NCI-H1092 (cell line): Measurements from ENCODE around the gene NSMCE1.
"Not testable (repeated sequence)": the region's sequence is repeated elsewhere in the genome, so short reads cannot be mapped to it uniquely, and the experiment has no call there.

Experiments
- DNase-seq: peaks from one replicate; lab custom pipeline; 2025; lab: John Stamatoyannopoulos, UW

The NSMCE1 gene

DNA sequence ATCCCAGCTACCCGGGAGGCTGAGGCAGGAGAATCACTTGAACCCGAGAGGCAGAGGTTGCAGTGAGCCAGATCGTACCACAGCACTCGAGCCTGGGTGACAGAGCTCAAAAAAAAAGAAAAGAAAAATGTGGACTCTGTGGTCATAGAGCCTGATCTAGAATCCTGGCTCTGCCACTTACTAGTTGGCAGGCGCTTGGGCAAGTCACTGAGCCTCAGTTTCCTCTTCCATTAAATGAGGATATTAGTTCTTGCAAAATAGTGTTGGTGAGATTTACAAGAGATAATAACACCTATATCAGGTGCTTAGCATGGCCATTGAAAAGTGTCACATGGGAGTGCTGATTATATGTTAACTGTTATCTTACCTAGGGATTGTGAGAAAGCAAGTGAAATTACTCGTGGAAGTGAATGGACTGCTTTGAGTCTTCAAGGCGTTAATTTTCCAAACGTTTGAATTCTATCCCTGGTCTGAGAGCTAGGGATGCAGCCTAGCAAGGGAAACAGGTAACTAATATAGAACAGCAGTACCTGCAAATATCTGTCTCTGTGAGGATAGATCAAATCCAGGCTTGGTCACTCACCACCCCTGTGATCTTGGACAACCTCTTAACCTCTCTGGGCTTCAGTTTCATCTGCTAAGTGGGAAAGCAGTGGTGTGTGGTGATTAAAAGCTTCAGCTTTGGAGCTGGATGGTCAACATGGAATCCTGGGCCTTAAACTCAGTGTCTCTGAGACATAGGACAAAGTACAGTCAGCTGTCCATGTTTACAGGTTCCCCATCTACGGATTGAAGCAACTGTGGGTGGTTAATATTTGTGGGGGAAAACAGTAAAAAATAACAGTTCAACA lies 953 bp upstream of the NSMCE1 start:
- no peak for DNase-seq

DNA sequence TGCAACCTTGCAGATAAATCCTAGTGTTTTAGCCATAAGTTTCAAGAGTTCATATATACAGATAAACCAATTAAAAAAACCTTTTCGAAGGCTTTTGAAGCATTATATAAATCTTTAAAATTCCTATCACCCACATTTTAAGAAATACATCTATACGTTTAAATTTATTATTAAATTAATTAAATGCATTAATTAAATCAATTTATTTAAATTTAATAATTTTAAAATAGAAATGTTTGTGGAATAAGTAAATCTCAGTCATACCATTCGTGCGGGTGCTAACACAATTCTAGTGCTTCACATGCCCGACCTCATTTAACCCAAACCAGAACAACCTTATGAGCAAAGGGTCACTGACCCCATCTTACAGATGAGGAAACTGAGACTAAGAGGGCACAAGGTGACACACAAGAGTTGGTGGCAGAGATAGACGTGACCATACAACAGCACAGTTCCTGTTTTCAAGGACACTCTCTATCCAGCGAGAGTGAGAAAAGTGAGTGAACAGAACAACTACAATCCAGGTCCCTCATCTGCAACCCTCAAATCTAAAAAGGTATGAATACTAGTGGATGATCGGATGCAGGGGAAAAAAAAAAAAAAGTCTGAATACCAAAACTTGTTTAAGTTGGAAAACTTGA lies 1.4 kb downstream of the NSMCE1 start:
- no peak for DNase-seq

DNA sequence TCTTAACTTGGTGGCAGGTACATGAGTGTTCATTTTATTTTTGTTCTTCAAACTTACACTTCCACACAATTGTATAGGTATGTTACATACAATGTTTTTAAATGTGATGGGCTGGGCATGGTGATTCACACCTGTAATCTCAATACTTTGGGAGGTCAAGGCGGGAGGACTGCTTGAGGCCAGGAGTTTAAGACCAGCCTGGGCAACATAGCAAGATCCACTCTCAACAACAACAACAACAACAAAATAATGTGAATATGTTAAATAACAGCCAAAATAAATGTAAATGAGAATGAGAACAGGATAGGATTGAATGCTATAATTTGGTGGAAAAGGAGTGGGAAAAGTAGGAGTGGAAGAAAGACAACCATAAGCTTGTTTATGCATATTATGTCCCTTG lies 2.6 kb downstream of the NSMCE1 start:
- no peak for DNase-seq

DNA sequence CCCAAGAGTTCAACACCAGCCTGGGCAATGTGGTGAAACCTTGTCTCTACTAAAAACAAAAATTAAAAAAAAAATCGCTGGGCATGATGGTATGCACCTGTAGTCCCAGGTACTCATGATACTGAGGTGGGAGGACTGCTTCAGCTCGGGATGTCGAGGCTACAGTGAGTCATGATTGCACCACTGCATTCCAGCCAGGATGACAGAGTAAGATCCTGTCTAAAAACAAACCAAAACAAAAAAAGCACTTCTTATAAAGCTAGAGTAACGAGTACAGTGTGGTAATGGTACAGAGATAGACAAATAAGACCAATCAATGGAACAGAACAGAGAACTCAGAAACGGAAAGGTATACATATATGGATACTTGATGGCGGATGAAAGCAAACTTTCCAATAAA lies 4.4 kb downstream of the NSMCE1 start:
- no peak for DNase-seq

DNA sequence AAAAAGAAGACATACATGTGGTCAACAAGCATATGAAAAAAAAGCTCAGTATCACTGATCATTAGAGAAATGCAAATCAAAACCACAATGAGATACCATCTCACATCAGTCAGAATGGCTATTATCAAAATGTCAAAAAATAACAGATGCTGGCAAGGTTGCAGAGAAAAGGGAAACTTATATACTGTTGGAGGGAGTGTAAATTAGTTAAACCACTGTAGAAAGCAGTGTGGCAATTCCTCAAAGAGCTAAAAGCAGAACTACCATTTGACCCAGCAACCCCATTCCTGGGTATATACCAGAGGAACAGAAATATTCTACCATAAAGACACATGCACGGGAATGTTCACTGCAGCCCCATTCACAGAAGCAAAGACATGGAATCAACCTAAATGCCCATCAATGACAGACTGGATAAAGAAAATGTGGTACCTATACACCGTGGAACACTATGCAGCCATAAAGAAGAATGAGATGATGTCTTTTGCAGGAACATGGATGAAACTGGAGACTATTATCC lies 5.6 kb downstream of the NSMCE1 start:
- DNase-seq: not testable (repeated sequence)

DNA sequence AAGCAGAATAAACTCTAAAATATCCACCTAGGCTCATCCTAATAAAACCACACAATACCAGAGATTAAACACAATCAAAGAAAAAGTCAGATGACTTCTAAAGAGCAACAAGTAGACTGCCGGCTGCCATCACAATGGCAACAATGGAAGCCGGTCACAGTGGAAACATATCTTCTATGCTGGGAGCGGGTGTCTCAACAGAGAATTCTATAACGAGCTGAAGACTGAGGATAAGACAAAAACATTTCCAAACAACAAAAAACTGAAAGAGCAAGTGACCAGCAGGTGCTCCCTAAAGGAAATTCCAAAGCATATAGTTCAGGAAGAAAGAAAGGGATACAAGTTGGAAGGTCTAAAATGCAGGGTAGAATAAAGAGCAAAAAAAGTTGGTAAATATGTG lies 8.9 kb downstream of the NSMCE1 start:
- no peak for DNase-seq

DNA sequence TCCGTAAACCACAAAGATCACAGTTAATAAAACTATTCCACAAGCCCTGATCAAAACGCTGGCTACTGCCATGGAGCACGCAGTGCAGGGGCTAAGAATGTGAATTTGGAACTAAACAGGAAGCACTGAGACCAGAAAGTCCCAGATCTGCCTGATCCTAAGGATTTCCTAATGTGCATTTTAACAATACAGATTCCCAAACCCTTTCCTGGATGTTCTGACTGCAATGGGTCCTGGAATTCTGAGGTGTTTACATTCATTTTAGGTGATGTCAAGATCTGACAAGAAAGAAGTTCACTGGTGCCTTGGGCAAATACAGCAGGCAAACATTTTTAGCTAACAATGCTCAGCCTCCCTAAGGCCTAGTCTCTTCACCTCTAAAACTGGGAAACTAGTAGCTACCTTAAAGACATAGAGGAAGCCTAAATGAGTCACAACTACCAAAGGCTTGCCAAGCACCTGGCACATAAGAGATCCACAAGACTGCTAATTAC lies 10.3 kb downstream of the NSMCE1 start:
- no peak for DNase-seq

DNA sequence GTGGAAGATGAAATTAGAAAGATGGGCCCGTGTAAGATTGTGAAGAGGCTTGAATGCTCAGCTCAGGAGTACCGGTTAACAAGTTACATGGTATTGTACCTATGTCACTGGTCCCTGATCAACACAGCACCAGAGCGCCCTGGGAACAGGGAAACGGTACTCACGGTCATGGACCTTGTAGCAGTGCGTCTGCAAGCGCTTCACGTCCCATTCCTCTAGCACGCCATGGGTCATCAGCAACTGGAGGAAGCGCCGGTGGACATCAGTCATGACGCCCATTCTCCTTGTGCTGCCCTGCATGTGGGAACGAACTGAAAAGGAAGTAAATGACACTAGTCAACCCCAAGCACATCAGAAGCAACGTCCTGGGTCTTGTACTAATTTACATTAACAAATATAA lies 11.3 kb downstream of the NSMCE1 start:
- no peak for DNase-seq

DNA sequence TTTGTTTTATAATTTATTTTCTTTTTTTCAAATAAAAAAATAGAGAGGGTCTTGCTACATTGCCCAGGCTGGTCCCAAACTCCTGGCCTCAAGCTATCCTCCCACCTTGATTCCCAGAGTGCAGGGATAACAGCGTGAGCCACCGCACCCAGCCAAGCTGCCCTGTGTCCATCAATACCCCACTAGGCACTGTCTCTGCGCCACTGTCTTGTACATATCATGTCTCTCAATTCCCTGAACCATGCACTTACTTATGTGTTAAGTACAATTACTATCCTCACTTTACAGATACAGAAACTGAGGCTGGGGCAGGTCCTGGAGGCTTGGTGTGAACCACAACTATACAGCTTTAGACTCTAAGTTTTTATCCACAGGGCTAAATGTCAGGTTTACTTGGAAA lies 11.7 kb downstream of the NSMCE1 start:
- DNase-seq: no peak

DNA sequence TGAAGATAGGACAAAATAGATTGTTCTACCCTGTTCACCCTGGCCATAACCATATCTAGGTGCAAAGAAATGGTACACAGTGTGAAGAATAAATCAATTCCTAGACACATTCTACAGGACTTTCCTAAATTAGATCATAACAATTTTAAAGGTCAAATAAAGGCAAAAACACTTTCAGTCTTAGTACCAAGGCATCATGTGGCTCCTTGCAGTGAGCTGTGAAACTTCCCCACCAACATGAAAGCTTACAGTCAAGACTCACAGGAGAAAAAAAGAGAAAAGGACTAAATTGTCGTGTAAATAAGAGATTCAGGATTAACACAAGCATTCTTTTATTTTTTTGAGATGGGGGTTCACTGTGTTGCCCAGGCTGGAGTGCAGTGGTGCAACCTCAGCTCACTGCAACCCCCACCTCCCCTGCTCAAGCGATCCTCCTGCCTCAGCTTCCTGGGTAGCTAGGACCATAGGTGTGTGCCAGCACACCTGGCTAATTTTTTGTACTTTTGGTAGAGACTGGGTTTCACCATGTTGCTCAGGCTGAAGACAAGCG lies 14.2 kb downstream of the NSMCE1 start:
- DNase-seq: no peak

DNA sequence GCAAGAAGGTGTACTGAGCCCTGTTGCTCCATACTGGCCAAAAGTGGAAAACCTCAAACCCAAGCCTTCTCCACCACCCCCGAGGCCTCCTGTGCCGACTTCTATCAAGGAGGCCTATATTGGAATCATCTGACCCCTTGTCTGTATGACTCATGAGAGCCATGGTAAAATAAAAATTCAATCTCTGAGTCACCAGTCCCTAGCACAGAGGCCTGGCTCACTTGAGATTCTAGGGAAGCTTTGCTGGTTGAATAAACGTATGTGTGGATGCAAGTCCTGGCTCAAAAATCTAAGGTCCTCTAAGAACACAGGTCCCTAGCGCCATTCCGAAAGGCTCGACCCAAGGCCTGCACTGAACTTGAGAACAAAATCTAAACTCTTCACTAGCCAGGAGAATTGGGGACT lies 15.0 kb downstream of the NSMCE1 start:
- no peak for DNase-seq

DNA sequence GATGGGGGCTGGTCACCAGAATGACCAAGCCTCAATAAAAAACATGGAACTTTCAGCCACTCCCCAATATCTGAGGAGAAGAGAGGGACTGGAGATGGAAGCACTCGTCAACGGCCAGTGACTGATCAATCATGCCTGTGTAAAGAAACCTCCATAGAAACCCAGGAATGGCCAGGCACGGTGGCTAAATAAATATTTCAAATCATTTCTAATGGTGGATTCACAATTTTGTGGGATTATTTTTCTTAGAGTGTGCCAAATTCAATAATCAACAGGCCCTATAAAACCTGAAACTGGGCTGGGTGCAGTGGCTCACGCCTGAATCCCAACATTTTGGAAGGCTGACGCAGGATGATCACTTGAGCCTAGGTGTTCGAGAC lies 16.4 kb downstream of the NSMCE1 start:
- no peak for DNase-seq

DNA sequence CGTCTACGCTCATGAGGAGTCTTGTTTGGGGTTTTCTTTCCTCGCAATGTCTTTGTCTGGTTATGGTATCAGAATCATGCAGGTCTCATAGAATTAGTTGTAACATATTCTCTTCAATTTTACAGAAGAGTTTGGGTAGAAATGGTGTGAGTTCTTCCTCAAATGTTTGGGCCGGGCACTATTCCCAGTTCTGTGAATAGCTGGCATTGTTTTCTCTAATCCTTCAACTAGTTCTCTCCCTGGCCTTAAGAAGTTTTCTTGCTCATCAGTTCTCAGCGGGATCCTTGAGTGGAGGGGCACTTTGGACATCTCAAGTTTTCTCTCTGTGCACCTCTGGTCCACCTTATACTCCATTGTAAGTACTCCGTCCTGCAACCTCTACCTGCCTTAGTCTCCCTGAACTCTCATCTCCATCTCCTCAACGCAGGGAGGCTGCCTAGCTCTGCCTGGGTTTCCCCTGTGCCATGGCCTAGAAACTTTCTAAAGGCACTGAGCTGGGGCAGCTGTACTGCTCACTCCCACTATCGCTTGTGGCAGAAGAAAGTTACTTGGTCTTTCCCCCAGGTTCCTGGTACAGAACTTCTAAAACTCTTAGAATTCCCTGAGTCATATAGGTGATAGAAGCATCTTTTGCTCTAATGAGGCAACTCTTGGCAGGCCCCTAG lies 16.9 kb downstream of the NSMCE1 start:
- DNase-seq: no peak

DNA sequence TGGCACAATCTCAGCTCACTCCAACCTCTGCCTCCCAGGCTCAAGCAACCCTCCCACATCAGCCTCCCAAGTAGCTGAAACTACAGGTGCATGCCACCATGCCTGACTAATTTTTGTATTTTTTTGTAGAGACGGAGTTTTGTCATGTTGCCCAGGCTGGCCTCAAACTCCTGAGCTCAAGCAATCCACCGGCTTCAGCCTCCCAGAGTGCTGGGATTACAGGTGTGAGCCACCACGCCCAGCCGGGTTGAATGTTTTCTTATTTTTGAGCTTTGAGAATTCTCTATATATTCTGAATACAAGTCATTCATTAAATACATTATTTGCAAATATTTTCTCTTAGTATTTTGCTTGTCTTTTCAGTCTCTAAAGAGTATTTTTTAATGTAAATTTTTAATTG lies 19.7 kb downstream of the NSMCE1 start:
- not testable (repeated sequence) for DNase-seq

DNA sequence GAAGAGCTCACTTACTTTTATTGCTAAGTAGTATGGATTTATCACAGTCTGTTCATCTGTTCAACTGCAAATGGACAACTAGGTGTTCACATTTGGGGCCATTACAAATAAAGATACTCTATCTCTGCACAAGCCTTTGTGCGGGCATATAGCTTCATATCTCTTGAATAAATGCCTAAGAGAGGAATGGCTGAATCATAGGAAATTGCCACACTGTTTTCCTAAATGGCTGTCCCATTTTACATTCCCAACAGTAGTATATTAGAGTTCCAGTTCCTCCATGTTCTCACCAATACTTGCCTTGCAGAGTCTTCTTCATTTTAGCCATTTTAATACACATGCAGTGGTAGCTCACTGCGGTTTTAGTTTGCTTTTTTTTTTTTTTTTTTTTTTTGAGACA lies 20.5 kb downstream of the NSMCE1 start:
- DNase-seq: no peak

DNA sequence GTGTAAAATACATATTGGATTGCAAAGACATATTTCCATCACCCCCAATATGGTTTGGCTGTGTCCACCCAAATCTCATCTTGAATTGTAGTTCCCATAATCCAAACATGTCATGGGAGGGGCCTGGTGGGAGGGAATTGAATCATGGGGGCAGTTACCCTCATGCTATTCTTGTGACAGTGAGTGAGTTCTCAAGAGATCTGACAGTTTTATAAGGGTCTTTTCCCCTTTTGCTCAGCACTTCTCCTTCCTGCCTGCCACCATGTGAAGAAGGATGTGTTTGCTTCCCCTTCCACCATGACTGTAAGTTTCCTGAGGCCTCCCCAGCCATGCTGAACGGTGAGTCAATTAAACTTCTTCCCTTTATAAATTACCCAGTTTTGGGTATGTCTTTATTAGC lies 21.5 kb downstream of the NSMCE1 start:
- DNase-seq: not testable (repeated sequence)

DNA sequence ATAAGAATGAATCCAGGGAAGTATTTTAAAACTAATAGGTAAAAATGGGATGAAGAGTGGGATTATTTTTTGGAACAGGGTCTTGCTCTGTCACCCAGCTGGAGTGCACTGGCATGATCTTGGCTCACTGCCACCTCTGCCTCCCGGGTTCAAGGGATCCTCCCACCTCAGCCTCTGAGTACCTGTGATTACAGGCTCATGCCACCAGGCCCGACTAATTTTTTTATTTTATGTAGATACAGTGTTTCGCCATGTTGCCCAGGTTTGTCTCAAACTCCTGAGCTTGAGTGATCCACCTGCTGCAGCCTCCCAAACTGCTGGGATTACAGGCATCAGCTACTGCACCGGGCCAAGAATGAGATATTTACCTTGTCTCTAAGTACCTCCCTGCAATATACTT lies 22.1 kb downstream of the NSMCE1 start:
- no peak for DNase-seq

DNA sequence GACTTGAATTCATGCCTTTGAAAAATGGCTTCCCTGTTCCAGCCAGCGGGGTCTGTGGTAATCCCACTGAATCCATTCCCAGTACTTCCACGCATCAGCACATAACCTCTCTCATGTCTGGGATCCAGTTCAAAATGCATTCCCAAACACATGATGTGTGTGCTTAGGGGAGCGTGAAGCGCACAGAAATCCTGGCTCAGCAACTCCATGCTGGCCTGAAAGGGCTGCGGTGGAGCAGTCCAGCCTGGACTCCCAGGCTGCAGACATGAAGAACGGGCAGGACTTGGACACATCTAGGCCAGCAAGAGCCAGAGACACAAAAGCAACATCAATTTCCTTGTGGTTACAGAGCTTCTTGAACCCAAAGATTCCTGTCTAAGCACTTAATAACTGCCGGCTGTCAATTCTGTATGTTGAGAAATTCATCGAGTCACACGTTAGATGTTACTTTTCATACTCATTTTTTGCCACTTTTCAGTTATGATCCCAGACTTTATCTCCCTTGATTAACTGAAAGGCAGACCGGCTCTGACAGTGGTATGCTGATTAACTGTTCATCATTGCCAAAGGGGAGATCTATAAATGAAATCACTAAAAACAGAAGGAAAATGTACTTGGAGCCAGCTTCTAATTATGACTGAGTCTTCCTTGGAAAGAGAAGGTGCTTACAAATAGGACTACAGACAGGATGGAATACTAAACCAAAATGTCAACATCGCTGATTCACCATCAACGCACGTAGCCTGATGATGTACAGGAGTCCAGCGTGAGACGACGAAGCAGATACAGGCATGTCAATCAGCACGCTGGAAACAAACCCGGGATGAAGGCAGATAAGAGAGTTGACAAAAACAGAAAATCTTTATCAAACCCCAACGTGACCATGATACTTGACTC lies 23.0 kb downstream of the NSMCE1 start:
- no peak for DNase-seq

DNA sequence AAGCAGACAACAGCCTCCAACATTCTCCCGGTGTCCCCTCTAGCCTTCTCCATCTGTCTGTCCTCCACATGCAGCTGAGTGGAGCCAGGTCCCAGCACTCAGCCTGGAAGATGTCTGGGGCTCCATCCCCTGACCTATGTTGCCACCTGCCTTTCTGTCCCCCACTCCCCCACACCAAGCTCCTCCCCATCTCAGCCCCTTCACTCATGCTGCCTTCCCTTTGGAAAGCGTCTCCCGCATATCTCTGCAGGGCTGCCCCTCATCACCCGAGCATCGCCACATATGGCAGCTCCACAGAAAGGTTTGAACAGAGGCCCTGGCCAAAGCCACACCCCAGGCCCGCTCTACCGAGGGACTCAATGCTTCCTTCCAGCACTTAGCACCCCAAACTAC lies 24.2 kb downstream of the NSMCE1 start:
- DNase-seq: no peak

DNA sequence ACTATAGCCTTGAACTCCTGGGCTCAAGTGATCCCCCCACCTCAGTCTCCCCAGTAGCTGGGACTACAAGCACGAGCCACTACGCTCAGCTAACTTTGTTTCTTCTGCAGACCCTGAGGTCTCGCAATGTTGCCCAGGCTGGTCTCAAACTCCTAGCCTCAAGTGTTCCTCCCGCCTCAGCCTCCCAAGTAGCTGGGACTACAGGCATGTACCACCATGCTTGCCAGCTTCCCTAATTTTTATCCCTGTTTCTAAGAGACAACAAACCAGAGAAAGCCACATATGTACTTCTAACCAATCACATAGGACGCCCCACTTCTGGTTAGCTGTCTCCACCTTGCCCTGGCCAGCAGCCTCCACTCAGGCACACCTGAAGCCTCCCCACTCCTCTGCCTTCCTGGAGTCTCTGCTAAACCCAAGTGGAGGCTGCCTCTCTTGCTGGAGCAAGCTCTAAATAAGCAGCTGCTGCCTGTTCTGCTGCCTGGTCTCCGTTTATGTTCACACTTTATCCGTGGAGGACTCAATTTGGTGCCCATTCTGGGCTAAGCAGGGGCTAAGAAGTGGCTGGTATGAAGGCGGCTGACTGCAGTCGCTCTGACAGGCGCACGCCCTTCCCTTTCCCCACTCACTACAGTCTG lies 24.7 kb downstream of the NSMCE1 start:
- DNase-seq: no peak
